COR-L47 (cell line): ENCODE results near the gene EXOG.
A peak's percentile ranks its signal among the peaks of the same experiment; 100 is the strongest.

Experiments used
- DNase-seq: peaks from one replicate; lab custom pipeline; 2025; lab: John Stamatoyannopoulos, UW

EXOG gene

GRCh38 chr3:38473229-38473628, 22.9 kb upstream of the EXOG start:
- DNase-seq, result peak; percentile 7

GRCh38 chr3:38474928-38475605, 21.1 kb upstream of the EXOG start:
- DNase-seq, result no peak

- DNase-seq, result no peak
Observed at GRCh38 chr3:38475716-38476115, 20.4 kb upstream of the EXOG start.

GRCh38 chr3:38476157-38476756, 19.9 kb upstream of the EXOG start:
- no peak for DNase-seq

- no peak for DNase-seq
Observed at GRCh38 chr3:38477057-38477820, 18.9 kb upstream of the EXOG start.

GRCh38 chr3:38477839-38478450, 18.2 kb upstream of the EXOG start:
- DNase-seq, result no peak

GRCh38 chr3:38478901-38479300, 17.2 kb upstream of the EXOG start:
- DNase-seq, result no peak

GRCh38 chr3:38479431-38480092, 16.6 kb upstream of the EXOG start:
- peak; percentile 10 for DNase-seq

- DNase-seq, result no peak
Observed at GRCh38 chr3:38480093-38480445, 16.1 kb upstream of the EXOG start.

GRCh38 chr3:38480930-38481329, 15.2 kb upstream of the EXOG start:
- DNase-seq, result no peak

GRCh38 chr3:38482951-38483350, 13.2 kb upstream of the EXOG start:
- no peak for DNase-seq

GRCh38 chr3:38487323-38487722, 8.8 kb upstream of the EXOG start:
- DNase-seq, result no peak

GRCh38 chr3:38488949-38489348, 7.2 kb upstream of the EXOG start:
- DNase-seq, result no peak

- no peak for DNase-seq
Observed at GRCh38 chr3:38489766-38490165, 6.4 kb upstream of the EXOG start.

- DNase-seq, result no peak
Observed at GRCh38 chr3:38490281-38491030, 5.7 kb upstream of the EXOG start.

GRCh38 chr3:38491215-38491614, 4.9 kb upstream of the EXOG start:
- DNase-seq, result no peak

GRCh38 chr3:38493031-38493430, 3.1 kb upstream of the EXOG start:
- DNase-seq, result no peak

- no peak for DNase-seq
Observed at GRCh38 chr3:38497031-38497430, 891 bp downstream of the EXOG start.

- DNase-seq, result no peak
Observed at GRCh38 chr3:38500688-38501417, 4.7 kb downstream of the EXOG start.

- no peak for DNase-seq
Observed at GRCh38 chr3:38507120-38507519, 11.0 kb downstream of the EXOG start.

GRCh38 chr3:38509732-38510131, 13.6 kb downstream of the EXOG start:
- DNase-seq, result no peak
